Esophagus (tissue), 2 donors: ENCODE measurements around the gene TGM2. TPM values are rescaled to one million over a fixed set of nuclear protein-coding genes. Genes with fewer than 3 reads are reported as not detected.
A peak's percentile ranks its signal among the peaks of the same experiment; 100 is the strongest.

Experiments
- H3K27ac ChIP-seq, 2 donors: one replicate each; pipeline ENCODE4 v1.5.1; 2013; ENCODE audit warnings: low read depth in 2 of 2, mild to moderate bottlenecking in 2 of 2, inconsistent platforms in 1 of 2, low read length in 1 of 2, moderate library complexity in 1 of 2
- H3K27me3 ChIP-seq, 2 donors: one replicate each; pipeline ENCODE4 v1.6.1; 2013; ENCODE audit warnings: low read length in 2 of 2, control low read depth in 1 of 2, mild to moderate bottlenecking in 1 of 2; ENCODE audit not compliant: insufficient read depth in 2 of 2, control insufficient read depth in 1 of 2
- H3K36me3 ChIP-seq, 2 donors: one replicate each; pipeline ENCODE4 v1.6.1; 2013; ENCODE audit warnings: low read length in 1 of 2; ENCODE audit not compliant: control insufficient read depth in 2 of 2, insufficient read depth in 2 of 2
- H3K4me1 ChIP-seq, 2 donors: one replicate each; pipeline ENCODE4 v1.6.1; 2013; ENCODE audit warnings: low read length in 1 of 2; ENCODE audit not compliant: control insufficient read depth in 2 of 2, insufficient read depth in 2 of 2
- H3K4me3 ChIP-seq, 2 donors: one replicate each; pipeline ENCODE4 v1.5.1; 2013; ENCODE audit warnings: low read length in 2 of 2, mild to moderate bottlenecking in 2 of 2, low read depth in 1 of 2, moderate library complexity in 1 of 2
- H3K9me3 ChIP-seq, 2 donors: one replicate each; pipeline ENCODE4 v1.6.1; 2013; ENCODE audit warnings: mild to moderate bottlenecking in 2 of 2, low read depth in 1 of 2, low read length in 1 of 2, moderate library complexity in 1 of 2; ENCODE audit not compliant: control insufficient read depth in 2 of 2, insufficient read depth in 1 of 2
- WGBS, 2 donors: extraction: QIAGEN DNeasy Blood & Tissue Kit; methylation state at CpG; one replicate each; pipeline ENCODE4 v1.1.7; 2013; 5-methylcytosine and 5-hydroxymethylcytosine counted together
- polyA plus RNA-seq, 2 donors: library from polyadenylated mRNA; stranded (reverse); fragments of 200-250 nt; gene quantifications; one replicate each; pipeline ENCODE4 v1.2.3, GENCODE V29; 2013
- donor health status: healthy with polysubstance abuse.
- donor health status: Bipolar disorder and iron deficiency.

The TGM2 gene
- polyA plus RNA-seq, result 1 to 10 TPM; 5.1 to 8.6 TPM

GRCh38 chr20:38165089-38165965 lies at the start of gene TGM2:
Gene TGM2 (minus strand): TSS chr20:38165270. CDS start chr20:38165198, 72 bp downstream.
- Histone ChIP-seq H3K4me3 (peak within 1 kb of the TSS; percentile 32 to 33), H3K4me1 (peaks cover 3 to 11% of the 10 kb centered on the region in 2 donors), H3K9me3 (no peaks in the 10 kb centered on the region), H3K27ac (peak within 1 kb of the TSS; percentile 12 to 66), H3K36me3 (no peaks in the 10 kb centered on the region), H3K27me3 (no peaks in the 10 kb centered on the region)
- WGBS, 2 donors, result 12% methylated on average over 40 to 46 of the region's 46 CpGs

- Histone ChIP-seq H3K9me3 (no peaks in the 10 kb centered on the region), H3K36me3 (no peaks in the 10 kb centered on the region), H3K27ac (no peak overlapping the region), H3K27me3 (no peaks in the 10 kb centered on the region), H3K4me3 (no peak overlapping the region), H3K4me1 (no peaks in the 10 kb centered on the region)
- 75% methylated on average over 19 of the region's 19 CpGs for WGBS, 2 donors
These were observed 49.5 kb upstream of the TGM2 start for GRCh38 chr20:38214256-38215193.

GRCh38 chr20:38213607-38213940 lies 48.5 kb upstream of the TGM2 start:
- Histone ChIP-seq H3K27ac (no peak overlapping the region), H3K9me3 (no peaks in the 10 kb centered on the region), H3K36me3 (no peaks in the 10 kb centered on the region), H3K27me3 (no peaks in the 10 kb centered on the region), H3K4me1 (no peaks in the 10 kb centered on the region), H3K4me3 (no peak overlapping the region)
- WGBS, 2 donors, result 95 to 96% methylated on average over 5 of the region's 5 CpGs

GRCh38 chr20:38212806-38213606 lies 47.9 kb upstream of the TGM2 start:
- Histone ChIP-seq H3K4me3 (no peak overlapping the region), H3K4me1 (no peaks in the 10 kb centered on the region), H3K36me3 (no peaks in the 10 kb centered on the region), H3K9me3 (no peaks in the 10 kb centered on the region), H3K27me3 (no peaks in the 10 kb centered on the region), H3K27ac (no peak overlapping the region)
- WGBS, 2 donors, result 67 to 71% methylated on average over 18 of the region's 18 CpGs

- WGBS, 2 donors, result 57 to 67% methylated on average over 9 of the region's 9 CpGs
- Histone ChIP-seq H3K9me3 (no peaks in the 10 kb centered on the region), H3K4me3 (no peak overlapping the region), H3K27me3 (no peaks in the 10 kb centered on the region), H3K36me3 (no peaks in the 10 kb centered on the region), H3K4me1 (no peaks in the 10 kb centered on the region), H3K27ac (no peak overlapping the region)
These were observed 46.4 kb upstream of the TGM2 start for GRCh38 chr20:38211200-38212097.

GRCh38 chr20:38210741-38211140 lies 45.7 kb upstream of the TGM2 start:
- whole genome bisulfite sequencing, 2 donors, result 48 to 53% methylated on average over 6 of the region's 6 CpGs
- no peaks in the 10 kb centered on the region for H3K4me1 ChIP-seq

GRCh38 chr20:38209736-38210405 lies 44.8 kb upstream of the TGM2 start:
- Histone ChIP-seq H3K27me3 (no peaks in the 10 kb centered on the region), H3K27ac (no peak overlapping the region), H3K4me3 (no peak overlapping the region), H3K4me1 (no peaks in the 10 kb centered on the region), H3K9me3 (no peaks in the 10 kb centered on the region), H3K36me3 (no peaks in the 10 kb centered on the region)
- 83 to 91% methylated on average over 3 of the region's 3 CpGs for WGBS, 2 donors

More at GRCh38 chr20:38210741-38211140, 45.7 kb upstream of the TGM2 start:
- H3K27ac ChIP-seq, result no peak overlapping the region
- H3K9me3 ChIP-seq, result no peaks in the 10 kb centered on the region
- no peaks in the 10 kb centered on the region for H3K36me3 ChIP-seq
- no peak overlapping the region for H3K4me3 ChIP-seq
- no peaks in the 10 kb centered on the region for H3K27me3 ChIP-seq

- H3K4me1 ChIP-seq, result no peaks in the 10 kb centered on the region
- no peaks in the 10 kb centered on the region for H3K9me3 ChIP-seq
- H3K4me3 ChIP-seq, result no peak overlapping the region
- 68 to 79% methylated on average over 4 of the region's 4 CpGs for WGBS, 2 donors
- no peaks in the 10 kb centered on the region for H3K27me3 ChIP-seq
- no peak overlapping the region for H3K27ac ChIP-seq
- H3K36me3 ChIP-seq, result no peaks in the 10 kb centered on the region
These were observed 44.1 kb upstream of the TGM2 start for GRCh38 chr20:38209054-38209675.
